Stimulated activated CD4-positive, alpha-beta T cell treated with anti-CD3 and anti-CD28 coated beads, Interleukin-1b, Interleukin-23, amount 100 ng/mL, for 24 hours (primary cell): Measurements from ENCODE around the gene UFSP2.

Experiments
- DNase-seq, 4 experiments: peaks; one replicate each; pipeline ENCODE4 v3.0.0-alpha.2; 2020; ENCODE audit warnings: low read depth in 4 of 4, low spot score in 1 of 4

Gene UFSP2

DNA sequence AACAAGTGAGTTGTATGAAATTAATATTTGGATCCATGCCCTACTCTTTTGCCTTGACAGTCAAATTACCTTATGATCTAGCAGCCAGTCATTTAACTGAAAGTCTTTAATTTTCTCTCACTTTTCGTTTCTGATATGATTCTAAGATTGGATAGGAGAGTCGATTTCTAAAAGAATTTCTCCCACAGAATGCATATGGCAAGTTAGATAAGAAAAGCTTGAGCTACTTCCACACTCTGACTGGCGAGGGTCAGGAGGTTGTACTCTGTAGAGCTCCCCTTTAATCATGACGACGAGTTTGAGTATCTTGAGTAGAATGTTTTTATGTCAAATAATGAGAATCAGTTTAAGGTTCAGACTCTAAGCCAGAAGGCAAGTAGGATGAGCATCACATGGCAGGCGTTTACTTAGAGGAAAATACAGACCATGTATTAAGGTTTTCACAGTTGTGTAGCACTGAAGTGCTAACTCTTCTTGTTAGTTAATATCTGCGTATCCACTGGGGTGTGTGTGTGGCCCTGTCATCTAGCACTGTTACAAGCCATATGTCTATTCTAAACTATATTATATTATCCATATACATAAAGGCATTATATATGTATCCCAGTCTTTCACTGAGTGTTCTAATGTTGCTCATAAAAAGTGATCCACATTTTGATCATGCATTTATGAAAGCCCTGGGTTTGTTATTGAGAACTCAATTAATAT lies 67.9 kb downstream of the UFSP2 start:
- DNase-seq = no peak

DNA sequence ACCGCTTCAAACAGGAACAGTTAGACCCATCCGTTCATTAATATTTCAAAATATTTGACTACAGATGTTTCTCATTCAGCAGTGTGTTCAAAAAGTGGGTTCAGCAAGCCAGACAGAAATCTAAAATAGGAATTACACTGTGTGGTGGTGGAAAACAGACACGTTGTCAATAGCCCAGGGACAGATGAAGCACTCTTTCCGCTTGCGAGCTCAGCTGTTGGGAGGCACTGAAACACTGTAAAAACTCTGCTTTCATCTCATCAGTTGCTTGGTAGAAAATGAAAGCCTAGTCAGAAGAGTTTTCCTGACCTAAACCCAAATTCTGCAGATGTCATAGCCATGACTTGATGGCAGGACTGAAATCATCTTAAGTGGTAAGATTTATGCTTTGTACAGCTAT lies 68.6 kb downstream of the UFSP2 start:
- DNase-seq = no peak

DNA sequence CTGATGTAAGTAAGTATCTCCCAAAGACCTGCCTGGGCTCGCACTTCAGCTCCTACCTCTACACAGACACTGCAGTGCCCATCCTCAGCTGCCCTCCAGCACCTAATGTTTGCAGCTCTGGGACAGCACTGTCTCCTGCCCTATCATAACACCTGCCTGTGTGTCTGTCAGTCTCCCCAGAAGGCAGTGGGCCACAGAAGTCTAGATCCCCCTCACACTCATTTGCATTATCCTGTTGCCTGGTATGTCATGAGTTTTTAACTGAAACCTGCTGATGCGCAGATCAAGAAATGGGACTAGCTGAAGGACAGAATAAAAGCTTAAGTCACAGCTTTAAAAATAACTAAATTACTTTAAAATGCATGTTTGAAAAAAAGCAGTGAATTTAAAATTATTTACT lies 73.0 kb downstream of the UFSP2 start:
- DNase-seq = no peak

DNA sequence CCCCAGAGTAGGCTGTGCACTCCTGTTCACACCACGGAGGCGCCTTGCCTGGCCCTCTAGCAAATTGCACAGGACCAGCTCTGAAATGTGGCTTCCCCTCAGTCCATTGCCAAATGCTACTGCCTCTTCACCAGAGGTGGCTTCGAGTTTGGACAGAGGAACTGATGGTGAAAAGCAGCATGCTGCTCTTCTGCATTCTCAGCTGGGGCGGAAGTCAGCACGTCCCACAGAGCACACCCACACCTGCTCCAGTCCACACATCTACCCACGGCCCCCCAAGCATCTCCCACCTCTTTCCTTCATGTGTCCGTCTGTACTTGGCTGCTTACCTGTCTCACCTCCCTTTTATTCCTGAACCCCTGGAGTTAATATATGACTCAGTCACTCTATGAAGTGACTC lies 73.6 kb downstream of the UFSP2 start:
- no peak for DNase-seq

DNA sequence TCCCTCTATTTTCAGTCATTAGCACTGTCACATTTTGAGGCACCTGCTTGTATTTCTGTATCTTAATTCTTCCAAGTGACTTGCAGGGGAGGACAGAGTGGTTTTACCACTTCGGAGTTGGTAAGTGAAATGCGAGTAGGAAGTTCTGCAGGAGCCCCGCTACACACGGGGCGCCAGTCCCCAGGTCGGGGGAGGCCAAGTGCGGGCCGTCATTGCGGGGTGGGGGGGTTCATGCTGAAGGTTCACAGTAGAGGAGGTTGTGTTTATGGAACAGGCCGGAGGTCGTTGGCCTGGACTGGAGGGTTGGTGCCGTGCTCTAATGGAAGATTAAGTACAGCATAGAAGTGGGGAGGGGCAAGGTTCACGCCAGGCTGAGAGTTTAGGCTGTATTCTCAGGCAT lies 74.1 kb downstream of the UFSP2 start:
- DNase-seq = no peak
